ENCODE measurements around the gene LOXHD1. TPM values are rescaled to one million over a fixed set of nuclear protein-coding genes. Genes with fewer than 3 reads are reported as not detected.
A peak's percentile ranks its signal among the peaks of the same experiment; 100 is the strongest.

LOXHD1 gene
- total RNA-seq, 4 donors from 2014 or later, result 0.41 TPM; not detected in 3

GRCh38 chr18:46615720-46616119 lies 41.3 kb downstream of the LOXHD1 start:
- in situ Hi-C loops (cut with MboI; ENCODE audit: low sequenced_read_pairs in 4 of 4) (no loop called here), intact Hi-C loops (cut with DNase I; ENCODE audit: low total_unique reads) (no loop called here)
- H3K27me3 ChIP-seq, result no peaks in the 10 kb centered on the region
- no peak for DNase-seq
- no peak overlapping the region for H3K27ac ChIP-seq
- H3K36me3 ChIP-seq, result no peaks in the 10 kb centered on the region
- no peaks in the 10 kb centered on the region for H3K9me3 ChIP-seq
- H3K4me3 ChIP-seq, result no peak overlapping the region
- ATAC-seq, result no peak
- H3K4me1 ChIP-seq, result no peaks in the 10 kb centered on the region
- TF ChIP-seq POLR2A (IDR thresholded peaks at IDR 0.05), result no peak
- no peak for TF ChIP-seq CTCF (IDR thresholded peaks at IDR 0.05 in 4 of 5, conservative IDR thresholded peaks at IDR 0.05 in 1 of 5)

- intact Hi-C loops (cut with DNase I; ENCODE audit: low total_unique reads), result no loop called here
- H3K36me3 ChIP-seq, result no peaks in the 10 kb centered on the region
- no peak for DNase-seq
- H3K9me3 ChIP-seq, result no peaks in the 10 kb centered on the region
- in situ Hi-C loops (cut with MboI; ENCODE audit: low sequenced_read_pairs in 4 of 4), result no loop called here
- no peak for ATAC-seq
- no peak for TF ChIP-seq CTCF (IDR thresholded peaks at IDR 0.05 in 4 of 5, conservative IDR thresholded peaks at IDR 0.05 in 1 of 5)
- no peak for TF ChIP-seq POLR2A (IDR thresholded peaks at IDR 0.05)
- no peak overlapping the region for H3K27ac ChIP-seq
- no peaks in the 10 kb centered on the region for H3K27me3 ChIP-seq
- H3K4me1 ChIP-seq, result no peaks in the 10 kb centered on the region
- H3K4me3 ChIP-seq, result no peak overlapping the region
Observed at GRCh38 chr18:46609048-46609447, 48.0 kb downstream of the LOXHD1 start.

GRCh38 chr18:46607926-46608325 lies 49.1 kb downstream of the LOXHD1 start:
- Histone ChIP-seq H3K27me3 (no peaks in the 10 kb centered on the region), H3K4me1 (no peaks in the 10 kb centered on the region), H3K4me3 (no peak overlapping the region), H3K27ac (no peak overlapping the region), H3K9me3 (no peaks in the 10 kb centered on the region), H3K36me3 (no peaks in the 10 kb centered on the region)
- in situ Hi-C loops (cut with MboI; ENCODE audit: low sequenced_read_pairs in 4 of 4) (no loop called here), intact Hi-C loops (cut with DNase I; ENCODE audit: low total_unique reads) (no loop called here)
- no peak for TF ChIP-seq POLR2A (IDR thresholded peaks at IDR 0.05)
- DNase-seq, result no peak
- no peak for ATAC-seq

DNA sequence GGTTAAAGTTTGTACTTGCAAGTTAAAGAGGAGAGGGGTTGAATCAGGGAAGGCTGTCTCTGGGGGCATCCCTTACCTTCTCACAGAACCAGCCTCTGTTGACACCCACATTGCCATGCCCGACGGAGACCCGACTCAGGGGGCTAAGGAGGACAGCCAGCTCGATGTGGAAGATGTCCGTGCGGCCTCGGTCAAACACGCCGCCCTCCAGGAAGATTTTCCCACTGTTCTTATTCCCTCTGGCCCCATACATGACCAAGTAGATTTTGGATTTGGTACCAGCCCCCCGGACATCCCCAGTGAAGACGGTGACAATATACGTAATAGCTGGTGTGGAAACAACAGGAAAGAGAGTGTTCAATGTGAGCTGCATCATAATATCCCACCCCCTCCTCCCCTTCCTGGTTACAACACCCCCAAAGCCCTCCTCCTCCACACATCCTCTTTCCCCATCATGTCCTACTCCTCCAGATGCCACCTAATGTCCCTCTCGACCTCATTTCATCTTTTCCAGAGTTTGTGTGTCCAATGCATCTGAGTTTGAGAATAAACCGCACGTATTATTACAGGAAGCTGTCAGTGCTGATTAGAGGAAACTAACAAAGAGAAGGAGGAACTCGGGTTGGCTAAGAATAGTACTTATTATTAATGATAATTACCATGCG lies 55.7 kb downstream of the LOXHD1 start:
- Histone ChIP-seq H3K4me1 (no peaks in the 10 kb centered on the region), H3K27me3 (no peaks in the 10 kb centered on the region), H3K27ac (no peak overlapping the region), H3K36me3 (no peaks in the 10 kb centered on the region), H3K4me3 (peak overlapping the region in 3 of 4 donors; percentile 11 to 34 (median 31)), H3K9me3 (no peaks in the 10 kb centered on the region)
- TF ChIP-seq CTCF (IDR thresholded peaks at IDR 0.05 in 4 of 5, conservative IDR thresholded peaks at IDR 0.05 in 1 of 5) (no peak), POLR2A (IDR thresholded peaks at IDR 0.05) (no peak)
- no peak for ATAC-seq
- DNase-seq, result no peak
- intact Hi-C loops (cut with DNase I; ENCODE audit: low total_unique reads), result no loop called here
- in situ Hi-C loops (cut with MboI; ENCODE audit: low sequenced_read_pairs in 4 of 4), result no loop called here

DNA sequence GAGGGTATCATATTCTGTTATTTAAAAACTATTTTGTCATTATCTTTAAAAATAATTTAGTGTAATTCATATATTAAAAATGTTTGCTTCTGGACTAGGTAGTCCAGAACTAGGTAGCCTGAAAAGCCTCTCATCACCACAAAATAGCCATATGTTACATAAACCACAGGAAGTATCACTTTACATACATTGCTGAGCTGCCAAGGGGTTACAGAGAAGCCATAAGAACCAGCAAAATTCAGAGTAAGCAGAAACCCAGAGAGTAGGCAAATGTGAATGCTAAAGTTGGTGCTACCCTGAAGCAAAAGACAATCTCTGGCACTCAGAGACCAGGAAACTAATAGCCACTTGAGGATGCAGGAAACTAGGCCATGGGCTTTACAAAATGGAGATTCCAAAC lies 60.9 kb downstream of the LOXHD1 start:
- Histone ChIP-seq H3K4me1 (no peaks in the 10 kb centered on the region), H3K27me3 (no peaks in the 10 kb centered on the region), H3K9me3 (no peaks in the 10 kb centered on the region), H3K36me3 (no peaks in the 10 kb centered on the region), H3K27ac (no peak overlapping the region), H3K4me3 (no peak overlapping the region)
- in situ Hi-C loops (cut with MboI; ENCODE audit: low sequenced_read_pairs in 4 of 4), result no loop called here
- intact Hi-C loops (cut with DNase I; ENCODE audit: low total_unique reads), result no loop called here
- ATAC-seq, result no peak
- TF ChIP-seq CTCF (IDR thresholded peaks at IDR 0.05 in 4 of 5, conservative IDR thresholded peaks at IDR 0.05 in 1 of 5) (no peak), POLR2A (IDR thresholded peaks at IDR 0.05) (no peak)
- no peak for DNase-seq

Data from gastrocnemius medialis (tissue), 4 donors.